ENCODE measurements around the gene TMOD3. TPM values are rescaled to one million over a fixed set of nuclear protein-coding genes. Genes with fewer than 3 reads are reported as not detected.

Gene TMOD3
- total and polyA plus RNA-seq, 2 of the 4 experiments (the other 2 are of a cell fraction) = 10.7 to 22.0 TPM

DNA sequence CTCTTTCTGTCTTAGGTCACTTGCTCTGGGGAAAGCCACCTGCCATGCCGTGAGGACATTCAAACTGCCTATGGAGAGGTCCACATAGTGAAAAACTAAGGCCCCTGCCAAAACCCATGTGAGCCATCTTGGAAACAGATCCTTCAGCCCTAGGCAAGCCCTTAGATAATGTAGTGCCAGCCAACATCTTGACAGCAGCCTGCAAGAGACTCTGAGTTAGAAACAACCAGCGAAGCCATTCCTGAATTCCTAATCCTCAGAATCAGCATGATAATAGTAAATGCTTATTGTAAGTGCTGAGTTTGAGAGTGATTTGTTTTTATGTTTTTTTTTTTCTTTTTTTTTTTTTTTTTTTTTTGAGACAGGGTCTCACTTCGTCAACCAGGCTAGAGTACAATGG is 101.6 kb downstream of the TMOD3 start:
- Histone ChIP-seq H3K9me1 (ENCODE audit: insufficient read depth, low read length) (peaks cover 8% of the 10 kb centered on the region; the same call in 1 of the 2 replicates), H3K9ac (ENCODE audit: low read depth, low read length) (no peak overlapping the region), H2BK15ac (ENCODE audit: low read depth, low read length) (no peak overlapping the region), H3K18ac (ENCODE audit: low read depth, low read length) (no peak overlapping the region), H3K79me1 (ENCODE audit: low read depth in 1 of 2, low read length in 2 of 2) (no peaks in the 10 kb centered on the region), H3K9me3 (ENCODE audit: control insufficient read depth, insufficient read depth, low read length) (no peaks in the 10 kb centered on the region), H2BK5ac (ENCODE audit: low read depth, low read length, poor library complexity, severe bottlenecking) (no peak overlapping the region), H3K56ac (ENCODE audit: extremely low read depth, insufficient read depth, low read length) (no peak overlapping the region), H4K8ac (ENCODE audit: low read depth in 2 of 2, low read length in 2 of 2) (no peak overlapping the region), H3K36me3 (ENCODE audit: control insufficient read depth, insufficient read depth, low read length) (peaks cover 10% of the 10 kb centered on the region), H3K4me3 (ENCODE audit: insufficient read depth, low read depth, low read length) (no peak overlapping the region), H3K27me3 (ENCODE audit: control insufficient read depth, insufficient read depth, low read length) (no peaks in the 10 kb centered on the region), H3K4me1 (ENCODE audit: control insufficient read depth, insufficient read depth, low read length) (no peaks in the 10 kb centered on the region), H3K4ac (ENCODE audit: low read depth, low read length) (no peak overlapping the region), H4K91ac (ENCODE audit: insufficient read depth, low read depth, low read length) (no peak overlapping the region), H3K23ac (ENCODE audit: low read depth, low read length) (no peak overlapping the region), H3K4me2 (ENCODE audit: low read depth, low read length) (no peak overlapping the region), H2AK5ac (ENCODE audit: low read depth, low read length) (no peak overlapping the region), H2BK120ac (ENCODE audit: low read depth, low read length) (no peak overlapping the region), H2BK20ac (ENCODE audit: low read depth, low read length) (no peak overlapping the region), H3K27ac (ENCODE audit: insufficient read depth, low read length) (no peak overlapping the region), H4K20me1 (ENCODE audit: insufficient read depth, low read length) (no peaks in the 10 kb centered on the region), H2AFZ (replicated peaks; ENCODE audit: low read length, poor library complexity) (no peak overlapping the region), H2AK9ac (replicated peaks; ENCODE audit: low read depth, low read length, poor library complexity) (no peak overlapping the region), H3K14ac (replicated peaks; ENCODE audit: low read depth, low read length) (no peak overlapping the region), H4K5ac (ENCODE audit: low read depth, low read length) (no peak overlapping the region)
- CTCF ChIA-PET = no interaction called here
- POLR2A ChIA-PET (ENCODE audit: unreplicated experiment) = no interaction called here
- intact Hi-C loops (cut with micrococcal nuclease) (no loop called here), in situ Hi-C loops (cut with MboI; ENCODE audit: low sequenced_read_pairs) (no loop called here), dilution Hi-C loops (cut with HindIII; ENCODE audit: low sequenced_read_pairs, unreplicated experiment) (no loop called here)
- WGBS, 2 experiments (ENCODE audit: extremely low coverage in 2 of 2, insufficient read length in 1 of 2) = no CpG with 5 or more reads among the region's 3 CpGs
- no TSS peak for BruUV-seq (replicated peaks)
- ATAC-seq (ENCODE audit: low read depth) (no peak), DNase-seq (no peak)
- no peak for TF ChIP-seq FOS (IDR thresholded peaks at IDR 0.05; ENCODE audit: low read depth, low read length)
- TF ChIP-seq RAD21 (IDR thresholded peaks at IDR 0.05; ENCODE audit: low read length) = no peak
- TF ChIP-seq, protein P1, sequence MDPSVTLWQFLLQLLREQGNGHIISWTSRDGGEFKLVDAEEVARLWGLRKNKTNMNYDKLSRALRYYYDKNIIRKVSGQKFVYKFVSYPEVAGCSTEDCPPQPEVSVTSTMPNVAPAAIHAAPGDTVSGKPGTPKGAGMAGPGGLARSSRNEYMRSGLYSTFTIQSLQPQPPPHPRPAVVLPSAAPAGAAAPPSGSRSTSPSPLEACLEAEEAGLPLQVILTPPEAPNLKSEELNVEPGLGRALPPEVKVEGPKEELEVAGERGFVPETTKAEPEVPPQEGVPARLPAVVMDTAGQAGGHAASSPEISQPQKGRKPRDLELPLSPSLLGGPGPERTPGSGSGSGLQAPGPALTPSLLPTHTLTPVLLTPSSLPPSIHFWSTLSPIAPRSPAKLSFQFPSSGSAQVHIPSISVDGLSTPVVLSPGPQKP (IDR thresholded peaks at IDR 0.05; ENCODE audit: borderline replicate concordance, low read depth, low read length) = no peak

Measured in IMR-90 (cell line).